ENCODE results near the gene TUBA4A.
"Not testable (repeated sequence)": the region's sequence is repeated elsewhere in the genome, so short reads cannot be mapped to it uniquely, and the experiment has no call there.

Gene TUBA4A
- total RNA-seq: 137 to 174 reads per million in 2 donors

DNA sequence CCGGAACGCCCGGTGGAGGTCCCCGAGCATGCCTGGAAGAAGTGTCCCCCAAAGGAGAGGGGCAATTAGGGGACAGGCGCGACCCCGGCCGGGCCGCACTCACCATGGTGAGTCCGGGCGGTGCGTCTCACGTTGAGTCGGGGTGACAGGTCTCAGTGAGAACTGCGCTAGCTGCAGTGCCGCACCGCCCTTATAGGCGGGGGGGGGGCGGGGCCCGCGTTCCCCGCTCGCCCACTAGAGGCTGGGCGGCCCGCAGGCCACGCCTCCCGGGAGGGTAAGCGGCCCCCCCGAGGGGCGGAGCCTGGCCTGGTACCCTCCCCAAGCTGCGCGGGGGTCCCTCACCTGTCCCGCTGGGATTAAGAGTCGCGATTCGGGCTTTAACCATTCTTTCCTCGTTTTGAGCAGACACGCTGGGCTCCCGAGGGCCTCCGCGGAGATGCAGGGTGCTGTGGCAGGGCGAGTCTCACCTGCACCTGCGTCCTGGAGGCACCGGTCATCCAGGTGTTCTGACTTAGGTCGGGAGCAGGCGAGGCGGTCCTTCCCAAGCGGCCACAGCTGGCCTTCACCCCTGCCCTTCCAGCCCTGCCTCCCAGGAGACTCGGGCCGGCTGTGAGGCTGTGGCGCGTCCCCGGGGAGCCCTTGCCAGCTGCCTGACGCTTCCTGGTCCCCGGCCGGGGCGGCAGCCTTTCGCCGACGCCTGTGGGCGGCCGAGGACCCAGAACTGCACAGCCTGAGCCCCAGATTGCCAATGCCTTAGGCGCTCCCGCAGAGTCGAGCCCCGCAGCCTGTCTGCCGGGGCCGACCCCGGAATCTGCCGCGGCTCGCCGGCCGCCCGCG lies at the start of gene TUBA4A:
Gene TUBA4A (minus strand): TSS at position 166 of the 837 bp plus-strand sequence. CDS start 60 bp downstream, at position 106.
- peak; percentile 91 for DNase-seq

- DNase-seq: no peak
Measured at GRCh38 chr2:219302412-219302968, 48.8 kb upstream of the TUBA4A start.

- DNase-seq: no peak
Measured at GRCh38 chr2:219300022-219300421, 46.3 kb upstream of the TUBA4A start.

- DNase-seq: no peak
Measured at GRCh38 chr2:219299372-219299760, 45.6 kb upstream of the TUBA4A start.

DNA sequence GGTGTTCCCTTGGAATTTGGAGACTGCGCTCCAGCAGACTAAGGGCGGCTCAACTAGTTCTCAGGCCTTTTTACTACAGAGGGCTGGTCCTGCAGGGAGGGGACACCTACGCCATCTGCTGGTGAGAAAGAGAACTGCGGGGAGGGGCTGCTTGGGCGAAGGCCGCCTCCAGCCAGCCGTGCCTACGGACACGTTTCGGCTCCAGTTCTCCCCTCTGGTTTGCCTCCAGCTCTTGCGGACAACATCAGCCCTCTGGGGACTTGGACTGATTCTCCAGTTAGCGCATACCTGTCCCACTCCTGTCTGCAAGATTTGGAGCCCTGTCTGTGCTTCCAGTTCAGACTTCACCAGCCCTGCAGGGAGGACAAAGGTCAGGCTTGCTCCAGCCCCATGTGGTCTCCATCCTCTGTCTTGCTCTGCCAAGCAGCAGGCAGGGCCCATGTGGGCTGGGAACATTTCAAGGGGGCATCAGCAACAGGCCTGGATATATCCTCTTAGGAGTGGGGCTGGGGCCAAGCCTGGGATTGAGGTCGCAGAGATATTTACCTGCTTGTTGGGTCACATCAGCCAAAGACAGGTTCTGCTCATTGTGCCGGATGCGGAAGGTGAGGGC lies 45.1 kb upstream of the TUBA4A start:
- peak; percentile 91 for DNase-seq

GRCh38 chr2:219297766-219298456 lies 44.2 kb upstream of the TUBA4A start:
- DNase-seq: no peak

DNA sequence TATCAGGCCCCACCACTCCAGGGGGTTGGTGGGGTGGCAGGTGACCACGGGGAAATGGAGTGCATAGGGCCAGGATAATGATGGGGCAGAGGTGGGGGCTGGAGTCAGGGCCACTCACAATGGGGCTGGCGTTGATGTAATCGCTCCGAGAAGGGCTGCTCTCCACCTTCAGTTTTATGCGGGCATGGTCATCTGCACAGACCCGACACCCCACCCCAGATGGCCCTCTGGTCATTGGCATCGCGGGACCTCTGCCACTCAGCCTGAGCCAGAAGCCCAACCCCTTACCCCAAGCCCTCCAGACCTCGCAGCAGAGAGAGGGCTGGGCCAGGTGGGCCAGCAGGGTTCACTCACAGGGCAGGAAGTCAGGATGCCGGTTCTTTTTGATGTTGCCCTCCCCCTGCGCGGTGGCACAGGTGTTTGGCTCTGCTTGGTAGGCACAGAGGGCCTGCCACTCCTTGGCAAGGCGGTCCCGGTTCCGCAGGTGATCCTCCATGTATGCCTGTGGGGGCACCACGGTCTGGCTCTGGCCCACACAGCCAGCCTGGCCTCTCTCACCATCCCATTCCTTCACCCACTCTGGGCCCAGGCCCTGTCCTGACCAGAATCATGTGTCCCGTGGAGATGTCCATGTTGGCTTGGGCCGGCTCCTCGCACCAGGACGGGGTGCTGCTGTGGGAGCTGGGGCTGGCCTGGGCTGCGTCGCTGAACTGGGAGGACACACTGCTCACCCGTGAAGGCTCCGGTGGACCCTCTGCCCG lies 43.1 kb upstream of the TUBA4A start:
- no peak for DNase-seq

DNA sequence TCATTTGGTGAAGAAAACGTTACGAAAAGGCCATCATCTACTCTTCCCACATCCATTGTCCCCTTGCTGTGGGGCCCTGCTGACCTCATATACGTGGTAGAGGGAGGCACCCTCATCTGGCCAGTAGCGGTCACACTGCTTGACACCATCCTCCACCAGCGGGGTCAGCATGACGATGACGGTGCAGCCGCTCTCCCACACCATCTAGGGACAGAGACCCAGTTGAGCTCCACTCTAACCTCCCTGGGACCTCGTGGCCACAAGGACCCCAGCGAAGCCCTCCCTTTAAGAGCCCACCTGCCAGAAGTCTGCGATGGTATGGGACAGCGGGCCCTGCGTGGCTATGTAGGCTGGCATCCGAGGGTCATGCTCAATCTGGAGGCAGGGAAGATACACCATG lies 42.4 kb upstream of the TUBA4A start:
- no peak for DNase-seq

DNA sequence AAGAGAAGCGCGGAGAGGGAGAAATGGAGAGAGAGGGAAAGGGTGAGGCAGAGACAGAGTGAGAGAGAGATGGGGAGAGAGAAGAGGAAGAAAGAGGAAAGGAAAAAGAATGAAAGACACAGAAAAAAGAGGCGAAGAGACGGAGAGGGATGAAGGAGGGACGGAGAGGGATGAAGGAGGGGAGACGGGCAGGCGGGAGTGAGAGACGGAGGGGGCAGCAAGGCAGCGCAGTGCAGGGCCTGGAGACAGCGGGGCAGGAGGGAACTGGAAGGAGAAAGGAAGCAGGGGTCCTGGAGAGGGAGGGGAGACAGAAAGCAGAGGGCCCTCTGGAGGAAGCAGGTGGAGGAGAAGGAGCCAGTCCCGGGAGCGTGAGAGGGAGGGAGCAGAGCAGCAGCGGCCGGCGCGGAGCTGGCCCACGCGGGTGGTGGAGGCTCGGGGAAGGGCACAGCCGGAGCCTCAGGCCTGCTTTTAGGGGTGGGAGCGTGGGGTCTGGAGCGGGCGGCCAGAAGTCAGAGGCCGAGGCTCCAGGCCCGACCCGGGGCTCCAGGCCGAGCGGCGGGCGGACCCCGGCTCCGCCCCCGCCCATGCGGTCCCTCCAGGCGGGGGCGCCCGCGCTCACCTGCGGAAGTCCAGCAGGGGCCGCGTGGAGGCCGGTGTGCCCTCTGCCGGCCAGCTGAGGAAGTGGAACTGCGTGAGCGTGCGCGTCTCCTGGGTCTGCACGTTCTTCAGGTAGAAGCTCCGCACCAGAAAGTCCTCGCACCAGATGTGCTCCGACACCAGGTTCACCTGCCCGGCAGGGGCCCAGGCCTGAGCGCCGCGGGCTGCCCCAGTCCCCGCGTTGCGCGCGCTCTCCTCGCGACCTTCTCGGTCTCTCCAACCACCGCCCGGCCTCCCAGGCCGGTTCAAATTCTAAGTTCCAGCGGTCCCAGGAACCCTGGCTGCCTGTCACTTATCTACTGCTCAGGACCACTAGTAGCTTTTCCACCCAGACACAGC lies 40.9 kb upstream of the TUBA4A start:
- DNase-seq: peak; percentile 87

DNA sequence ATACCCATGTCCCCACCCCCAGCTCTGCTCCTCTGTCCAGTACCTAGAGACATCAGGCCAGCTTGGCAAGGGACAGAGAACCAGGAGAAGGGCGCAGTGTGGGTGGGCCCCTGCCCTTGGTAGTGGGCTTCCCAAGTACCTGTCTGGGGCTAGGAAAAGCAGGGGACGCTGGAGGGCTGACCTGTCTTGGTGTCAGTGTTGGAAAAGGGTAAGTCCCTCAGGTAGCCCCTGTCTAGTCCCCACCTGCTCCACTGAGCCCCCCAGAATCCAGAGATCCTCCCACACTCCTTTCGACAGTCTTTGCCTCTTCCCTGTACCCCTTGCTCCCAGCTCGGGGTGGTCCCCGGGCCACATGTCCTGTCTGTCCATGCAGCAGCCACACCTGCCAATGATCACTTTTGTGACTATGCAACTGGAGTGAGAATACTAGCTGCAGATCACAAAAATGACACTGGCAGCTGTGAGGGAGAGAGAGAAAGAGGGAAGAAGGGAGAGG lies 40.1 kb upstream of the TUBA4A start:
- DNase-seq: no peak

DNA sequence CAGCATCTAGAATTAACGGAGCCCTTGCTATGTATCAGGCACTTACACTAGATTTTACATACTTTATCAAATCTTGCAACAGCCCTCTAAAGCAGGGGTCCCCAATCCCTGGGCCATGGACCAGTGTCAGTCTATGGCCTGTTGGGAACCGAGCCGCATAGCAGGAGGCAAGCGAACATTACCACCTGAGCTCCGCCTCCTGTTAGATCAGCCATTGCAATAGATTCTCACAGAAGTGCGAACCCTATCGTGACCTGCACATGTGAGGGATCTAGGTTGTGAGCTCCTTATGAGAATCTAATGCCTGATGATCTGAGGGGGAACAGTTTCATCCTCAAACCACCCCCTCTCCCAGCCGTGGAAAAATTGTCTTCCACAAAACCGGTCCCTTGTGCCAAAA lies 38.9 kb upstream of the TUBA4A start:
- no peak for DNase-seq

GRCh38 chr2:219291910-219292490 lies 38.3 kb upstream of the TUBA4A start:
- DNase-seq: no peak

DNA sequence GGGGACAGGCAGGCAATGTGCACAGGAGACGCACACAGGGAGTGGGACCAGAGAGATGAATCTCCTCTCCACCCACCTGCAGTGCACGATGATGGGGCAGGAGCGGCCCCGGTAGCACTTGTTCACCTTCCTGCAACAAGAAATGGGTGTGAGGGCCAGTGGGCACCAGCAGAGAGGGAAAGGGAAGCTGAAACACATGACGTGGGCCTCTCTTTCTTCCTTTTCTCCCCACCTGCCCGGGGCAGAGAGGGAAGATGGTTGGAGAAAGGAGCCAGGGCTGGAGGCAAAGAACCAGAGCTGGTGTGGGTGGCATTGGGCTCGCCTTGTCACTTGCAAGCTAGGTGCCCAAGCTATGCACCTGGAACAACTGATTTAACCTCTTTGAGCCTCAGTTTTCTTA lies 37.7 kb upstream of the TUBA4A start:
- no peak for DNase-seq

GRCh38 chr2:219290381-219291171 lies 36.9 kb upstream of the TUBA4A start:
- DNase-seq: no peak

DNA sequence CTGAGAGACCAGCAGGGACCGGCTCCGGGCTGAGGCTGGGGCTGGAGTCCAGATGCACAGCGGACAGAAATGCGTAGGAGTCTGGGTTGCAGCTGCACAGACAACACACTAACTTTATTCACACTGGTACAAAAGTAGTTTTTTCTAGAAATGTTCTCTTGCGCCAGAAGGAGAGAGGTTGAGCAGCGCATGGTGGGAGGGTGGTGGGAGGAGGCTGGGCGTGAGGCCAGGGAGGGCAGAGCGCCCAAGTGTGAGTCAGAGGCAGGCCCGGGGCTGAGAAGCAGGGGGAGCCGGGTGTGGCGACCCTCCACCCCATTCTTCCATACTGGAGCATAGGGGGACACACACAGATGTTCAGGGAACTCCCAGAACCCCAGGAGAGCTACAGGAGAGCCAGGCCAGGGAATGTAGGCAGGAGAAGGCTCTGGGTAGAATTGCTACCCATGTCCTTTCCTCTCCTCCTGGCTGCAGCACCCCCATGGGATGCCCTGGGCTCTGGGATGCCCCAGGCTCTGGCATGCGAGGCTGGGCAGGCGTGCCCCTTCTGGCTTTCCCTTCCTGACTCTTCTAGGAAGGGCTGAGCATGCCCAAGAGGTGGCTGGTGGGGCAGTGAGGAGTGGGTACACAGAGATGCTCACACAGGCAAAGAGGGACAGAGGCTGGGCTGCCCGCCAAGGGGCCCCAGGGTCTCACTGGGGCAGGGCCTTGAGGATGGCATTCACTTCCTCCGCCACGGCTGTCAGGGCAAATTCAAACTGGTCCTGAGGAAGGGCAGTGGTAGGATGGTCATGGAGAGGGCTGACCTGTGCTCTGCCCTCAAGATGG lies 36.0 kb upstream of the TUBA4A start:
- no peak for DNase-seq

DNA sequence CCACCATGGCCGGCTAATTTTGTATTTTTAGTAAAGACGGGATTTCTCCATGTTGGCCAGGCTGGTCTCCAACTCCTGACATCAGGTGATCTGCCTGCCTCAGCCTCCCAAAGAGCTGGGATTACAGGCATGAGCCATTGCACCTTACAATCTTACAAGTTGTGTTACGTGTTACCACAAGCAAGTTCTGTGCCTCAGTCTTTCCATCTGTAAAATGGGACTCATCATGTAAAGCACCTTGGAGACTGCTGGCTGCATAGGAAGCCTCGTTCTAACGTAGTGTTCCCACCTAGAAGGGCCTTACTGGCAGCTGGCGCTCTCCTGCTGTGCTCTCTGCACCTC lies 35.4 kb upstream of the TUBA4A start:
- DNase-seq: no peak

DNA sequence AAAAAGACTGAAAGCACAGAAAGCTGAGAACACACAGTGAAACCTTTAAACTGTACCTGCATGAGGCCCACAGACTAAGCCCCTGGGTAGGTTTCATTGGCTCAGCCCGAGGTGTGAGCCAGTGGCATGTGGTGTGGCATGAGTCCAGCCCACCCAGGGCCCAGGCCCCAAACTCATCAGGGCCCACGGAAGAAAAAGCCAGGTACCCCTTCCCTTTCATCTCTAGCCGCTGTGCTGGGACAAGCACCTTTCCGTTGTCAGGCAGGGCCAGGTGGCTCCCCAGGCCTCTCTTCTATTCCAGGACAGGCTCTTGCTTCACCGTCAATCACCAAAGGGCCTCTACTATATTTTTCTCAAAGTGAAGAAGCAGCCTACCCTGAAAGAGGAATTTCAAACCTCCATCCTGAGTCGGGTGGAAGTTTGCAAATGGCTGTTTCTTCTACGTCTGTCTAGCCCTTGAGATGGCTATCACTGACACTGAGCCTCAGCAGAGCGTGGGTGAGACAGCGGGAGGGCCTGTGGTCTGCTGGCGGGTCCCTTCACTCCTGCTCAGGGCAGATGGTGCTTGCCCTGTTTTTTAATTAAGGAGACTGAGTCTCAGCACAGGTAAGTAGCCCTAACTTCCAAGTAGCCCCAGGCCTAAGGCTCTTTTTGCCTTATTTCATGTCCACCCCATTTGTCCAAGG lies 34.0 kb upstream of the TUBA4A start:
- DNase-seq: no peak

DNA sequence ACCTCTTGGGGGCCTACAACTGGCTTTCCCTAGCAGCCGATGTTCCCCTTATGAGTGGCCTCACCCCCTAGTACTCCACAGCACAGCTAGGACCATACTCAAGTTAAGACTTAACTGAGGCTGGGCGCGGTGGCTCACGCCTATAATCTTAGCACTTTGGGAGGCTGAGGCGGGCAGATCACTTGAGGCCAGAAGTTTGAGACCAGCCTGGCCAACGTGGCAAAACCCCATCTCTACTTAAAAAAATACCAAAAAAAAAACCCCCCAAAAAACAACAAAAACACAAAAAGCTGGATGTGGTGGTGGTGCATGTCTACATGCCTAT lies 33.4 kb upstream of the TUBA4A start:
- not testable (repeated sequence) for DNase-seq
